HCT116 (cell line): Measurements from ENCODE around the gene CD99L2. TPM values are rescaled to one million over a fixed set of nuclear protein-coding genes. Genes with fewer than 3 reads are reported as not detected.

Source experiments
- ATAC-seq: fragments of 200-7000 bp; cut with Tn5 transposase; 2 replicates; pipeline ENCODE4 v1.9.1; 2020; ENCODE audit warnings: mild to moderate bottlenecking, moderate library complexity
- BruUV-seq: library from RNA; stranded (reverse); fragments of 400-500 nt; replicated peaks from 2 replicates; lab custom pipeline; 2021; lab: Mats Ljungman, UMichigan
- CTCF ChIA-PET: fragments of 300-600 bp; sonication (Branson Sonifier 250); formaldehyde crosslinking; loops from one replicate; lab custom pipeline; 2021; ENCODE audit warnings: antibody characterized with exemption; lab: Charles Lee
- POLR2A ChIA-PET: fragments of 300-600, 350-600 bp; sonication (Branson Sonifier 250); formaldehyde crosslinking; loops from one replicate; lab custom pipeline; 2021; ENCODE audit warnings: antibody characterized with exemption; lab: Charles Lee
- RAD21 ChIA-PET, 2 experiments: fragments of 300-600 bp; sonication (Branson Sonifier 250); formaldehyde crosslinking; loops; one replicate each; lab custom pipeline; 2023; ENCODE audit warnings: low total read pairs in 2 of 2; ENCODE audit not compliant: uncharacterized antibody in 2 of 2, unreplicated experiment in 2 of 2, low non-redundant PET in 1 of 2; lab: Charles Lee
- DNase-seq: peaks from one replicate; pipeline ENCODE4 v3.0.0-alpha.2; 2010; ENCODE audit warnings: low read depth, low spot score
- H2AFZ ChIP-seq: fragments of 200-600 bp; shearing (Covaris generic), sonication (generic); 2 replicates; pipeline ENCODE4 v1.6.1; 2017; ENCODE audit warnings: low read depth, mixed run types, mixed read lengths, antibody characterized with exemption, low read length; ENCODE audit not compliant: poor library complexity, severe bottlenecking
- H3K27ac ChIP-seq: 2 replicates; pipeline ENCODE4 v1.5.1; 2012; ENCODE audit warnings: low read depth, low read length
- H3K27me3 ChIP-seq: fragments of 200-600 bp; sonication (generic); 2 replicates; pipeline ENCODE4 v1.6.1; 2016; ENCODE audit warnings: mixed run types, low read length, mixed read lengths; ENCODE audit not compliant: insufficient read depth
- H3K36me3 ChIP-seq, 2 experiments: fragments of 200-500 bp in 1 of 2; fragments of 200-600 bp in 1 of 2; sonication (Bioruptor generic) in 1 of 2; sonication (generic) in 1 of 2; 2 replicates each; pipeline versions ENCODE4 v1.5.1 to v1.6.1; 2014 to 2016; ENCODE audit warnings: low read length in 2 of 2, inconsistent platforms in 1 of 2, mixed read lengths in 1 of 2, mixed run types in 1 of 2; ENCODE audit not compliant: insufficient read depth in 2 of 2, control insufficient read depth in 1 of 2
- H3K4me1 ChIP-seq, 2 experiments: fragments of 200-600 bp in 1 of 2; sonication (generic) in 1 of 2; 2 replicates each; pipeline versions ENCODE4 v1.5.1 to v1.6.1; 2012 to 2017; ENCODE audit warnings: low read length in 2 of 2, inconsistent platforms in 1 of 2, mild to moderate bottlenecking in 1 of 2, mixed read lengths in 1 of 2, mixed run types in 1 of 2, moderate library complexity in 1 of 2; ENCODE audit not compliant: insufficient read depth in 2 of 2, control insufficient read depth in 1 of 2
- H3K4me2 ChIP-seq: fragments of 200-600 bp; sonication (generic); 2 replicates; pipeline ENCODE4 v1.6.1; 2017; ENCODE audit warnings: mixed run types, low read length, mixed read lengths
- H3K4me3 ChIP-seq, 2 experiments: fragments of 200-600 bp in 1 of 2; sonication (generic) in 1 of 2; replicated peaks in 1 of 2; 2 replicates each; pipeline ENCODE4 v1.5.1; 2011 to 2016; ENCODE audit warnings: low read length in 2 of 2, control low read depth in 1 of 2, low read depth in 1 of 2, mild to moderate bottlenecking in 1 of 2, mixed read lengths in 1 of 2, mixed run types in 1 of 2
- H3K79me2 ChIP-seq: fragments of 200-600 bp; sonication (generic); 2 replicates; pipeline ENCODE4 v1.6.1; 2017; ENCODE audit warnings: mild to moderate bottlenecking, mixed run types, low read length, moderate library complexity, mixed read lengths; ENCODE audit not compliant: insufficient read depth
- H3K9ac ChIP-seq: fragments of 200-600 bp; sonication (generic); 2 replicates; pipeline ENCODE4 v1.6.1; 2016; ENCODE audit warnings: low read length, mixed read lengths
- H3K9me2 ChIP-seq: fragments of 200-600 bp; sonication (generic), shearing (Covaris generic); 2 replicates; pipeline ENCODE4 v1.6.1; 2017; ENCODE audit warnings: mixed run types, mild to moderate bottlenecking, moderate library complexity; ENCODE audit not compliant: insufficient read depth
- H3K9me3 ChIP-seq, 2 experiments: fragments of 200-500 bp in 1 of 2; fragments of 200-600 bp in 1 of 2; sonication (Bioruptor generic) in 1 of 2; sonication (generic) in 1 of 2; 2 replicates each; pipeline ENCODE4 v1.6.1; 2014 to 2017; ENCODE audit warnings: low read length in 2 of 2, mixed read lengths in 2 of 2, inconsistent platforms in 1 of 2, low read depth in 1 of 2, mild to moderate bottlenecking in 1 of 2, mixed run types in 1 of 2, moderate library complexity in 1 of 2; ENCODE audit not compliant: control insufficient read depth in 1 of 2, insufficient read depth in 1 of 2
- H4K20me1 ChIP-seq: fragments of 200-600 bp; sonication (generic), shearing (Covaris generic); 2 replicates; pipeline ENCODE4 v1.6.1; 2017; ENCODE audit warnings: mixed run types, mild to moderate bottlenecking, moderate library complexity; ENCODE audit not compliant: insufficient read depth
- CBX3 ChIP-seq: IDR thresholded peaks from 2 replicates; pipeline ENCODE4 v1.6.1; 2012; ENCODE audit warnings: low read depth
- EZH2 ChIP-seq: fragments of 200-600 bp; sonication (generic); IDR thresholded peaks from 2 replicates; pipeline ENCODE4 v1.6.1; 2017; ENCODE audit warnings: antibody characterized with exemption, mixed run types
- EZH2phosphoT487 ChIP-seq: fragments of 200-600 bp; IDR thresholded peaks from 2 replicates; pipeline ENCODE4 v1.6.1; 2018; ENCODE audit warnings: antibody characterized with exemption, borderline replicate concordance
- JUND ChIP-seq: IDR thresholded peaks from 2 replicates; pipeline ENCODE4 v1.6.1; 2012
- POLR2AphosphoS5 ChIP-seq: IDR thresholded peaks from 2 replicates; pipeline ENCODE4 v1.6.1; 2011; ENCODE audit warnings: mild to moderate bottlenecking, low read depth, low read length, moderate library complexity
- SIN3A ChIP-seq: IDR thresholded peaks from 2 replicates; pipeline ENCODE4 v1.6.1; 2012; ENCODE audit warnings: low read depth
- SP1 ChIP-seq: IDR thresholded peaks from 2 replicates; pipeline ENCODE4 v1.6.1; 2012; ENCODE audit warnings: low read depth
- SRF ChIP-seq: IDR thresholded peaks from 2 replicates; pipeline ENCODE4 v1.6.1; 2012; ENCODE audit warnings: low read depth
- ZFX ChIP-seq: fragments of 450-650 bp; IDR thresholded peaks from 2 replicates; pipeline ENCODE4 v1.6.1; 2017
- ZNF274 ChIP-seq: fragments of 200-500 bp; sonication (Bioruptor generic); IDR thresholded peaks from 2 replicates; pipeline ENCODE4 v1.6.1; 2014; ENCODE audit warnings: mild to moderate bottlenecking, low read depth, low read length, inconsistent platforms
- intact Hi-C: fragments of 100-400 bp; cut with micrococcal nuclease; formaldehyde crosslinking; loops from 2 replicates; pipeline ENCODE4 v1.10.0; 2022
- total RNA-seq: library from RNA; stranded (reverse); gene quantifications from one replicate; pipeline ENCODE4 v1.2.1, GENCODE V29; 2021; ENCODE audit not compliant: unreplicated experiment
- TF ChIP-seq, protein P1 (sequence below), 3 experiments: fragments of 200-600 bp in 1 of 3; sonication (generic) in 1 of 3; IDR thresholded peaks in 2 of 3; conservative IDR thresholded peaks in 1 of 3; 2 replicates each; pipeline ENCODE4 v1.5.1; 2012 to 2017; ENCODE audit warnings: low read depth in 2 of 3, low read length in 2 of 3, antibody characterized with exemption in 1 of 3, borderline replicate concordance in 1 of 3, control low read depth in 1 of 3, mild to moderate bottlenecking in 1 of 3, mixed read lengths in 1 of 3, mixed run types in 1 of 3, moderate library complexity in 1 of 3; ENCODE audit not compliant: insufficient read depth in 1 of 3
- TF ChIP-seq, protein P2 (sequence below): IDR thresholded peaks from 2 replicates; pipeline ENCODE4 v1.6.1; 2011; ENCODE audit warnings: mild to moderate bottlenecking, low read length, moderate library complexity; ENCODE audit not compliant: insufficient replicate concordance; ENCODE audit errors: extremely low read depth

Gene CD99L2
- total RNA-seq, 1 experiment from 2014 or later: 6.2 TPM

DNA sequence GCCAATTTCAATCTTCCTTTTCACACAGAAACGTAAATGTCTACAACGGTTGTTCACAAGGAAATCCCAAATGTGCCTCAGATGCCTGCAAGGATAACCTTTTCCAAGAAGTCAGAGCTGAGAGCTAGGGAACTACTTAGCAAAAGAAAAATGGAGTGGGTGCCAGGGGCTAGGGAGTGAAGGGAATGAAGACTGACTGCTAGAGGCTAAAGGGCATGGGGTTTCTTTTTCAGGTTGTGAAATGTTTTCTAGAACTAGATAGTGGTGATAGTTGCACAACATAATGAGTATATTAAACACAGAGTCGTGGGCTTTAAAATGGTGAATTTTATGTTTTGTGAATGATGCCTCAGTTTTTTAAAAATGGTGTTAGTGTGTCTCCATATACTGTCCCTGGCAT is 53.4 kb downstream of the CD99L2 start:
- Histone ChIP-seq H3K4me1 (no peaks in the 10 kb centered on the region), H3K4me2 (no peak overlapping the region)
- ATAC-seq: no peak

More for the DNA sequence above, 53.4 kb downstream of the CD99L2 start:
- RAD21 ChIA-PET: no interaction called here
- Histone ChIP-seq H4K20me1 (no peaks in the 10 kb centered on the region), H3K9me3 (no peaks in the 10 kb centered on the region), H3K79me2 (no peaks in the 10 kb centered on the region), H3K4me3 (no peak overlapping the region), H2AFZ (no peak overlapping the region), H3K9ac (no peak overlapping the region), H3K9me2 (no peaks in the 10 kb centered on the region), H3K27ac (no peak overlapping the region), H3K36me3 (no peaks in the 10 kb centered on the region), H3K27me3 (no peaks in the 10 kb centered on the region)
- no TSS peak for BruUV-seq
- intact Hi-C loops: no loop called here
- TF ChIP-seq ZNF274 (no peak), SP1 (no peak), EZH2 (no peak), EZH2phosphoT487 (no peak), ZFX (no peak), JUND (no peak), POLR2AphosphoS5 (no peak), SIN3A (no peak), SRF (no peak), CBX3 (no peak)
- TF ChIP-seq, protein P1, sequence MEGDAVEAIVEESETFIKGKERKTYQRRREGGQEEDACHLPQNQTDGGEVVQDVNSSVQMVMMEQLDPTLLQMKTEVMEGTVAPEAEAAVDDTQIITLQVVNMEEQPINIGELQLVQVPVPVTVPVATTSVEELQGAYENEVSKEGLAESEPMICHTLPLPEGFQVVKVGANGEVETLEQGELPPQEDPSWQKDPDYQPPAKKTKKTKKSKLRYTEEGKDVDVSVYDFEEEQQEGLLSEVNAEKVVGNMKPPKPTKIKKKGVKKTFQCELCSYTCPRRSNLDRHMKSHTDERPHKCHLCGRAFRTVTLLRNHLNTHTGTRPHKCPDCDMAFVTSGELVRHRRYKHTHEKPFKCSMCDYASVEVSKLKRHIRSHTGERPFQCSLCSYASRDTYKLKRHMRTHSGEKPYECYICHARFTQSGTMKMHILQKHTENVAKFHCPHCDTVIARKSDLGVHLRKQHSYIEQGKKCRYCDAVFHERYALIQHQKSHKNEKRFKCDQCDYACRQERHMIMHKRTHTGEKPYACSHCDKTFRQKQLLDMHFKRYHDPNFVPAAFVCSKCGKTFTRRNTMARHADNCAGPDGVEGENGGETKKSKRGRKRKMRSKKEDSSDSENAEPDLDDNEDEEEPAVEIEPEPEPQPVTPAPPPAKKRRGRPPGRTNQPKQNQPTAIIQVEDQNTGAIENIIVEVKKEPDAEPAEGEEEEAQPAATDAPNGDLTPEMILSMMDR (IDR thresholded peaks at IDR 0.05 in 2 of 3, conservative IDR thresholded peaks at IDR 0.05 in 1 of 3; ENCODE audit: borderline replicate concordance in 1 of 3, insufficient read depth in 1 of 3, low read depth in 2 of 3, low read length in 2 of 3): no peak
- TF ChIP-seq, protein P2, sequence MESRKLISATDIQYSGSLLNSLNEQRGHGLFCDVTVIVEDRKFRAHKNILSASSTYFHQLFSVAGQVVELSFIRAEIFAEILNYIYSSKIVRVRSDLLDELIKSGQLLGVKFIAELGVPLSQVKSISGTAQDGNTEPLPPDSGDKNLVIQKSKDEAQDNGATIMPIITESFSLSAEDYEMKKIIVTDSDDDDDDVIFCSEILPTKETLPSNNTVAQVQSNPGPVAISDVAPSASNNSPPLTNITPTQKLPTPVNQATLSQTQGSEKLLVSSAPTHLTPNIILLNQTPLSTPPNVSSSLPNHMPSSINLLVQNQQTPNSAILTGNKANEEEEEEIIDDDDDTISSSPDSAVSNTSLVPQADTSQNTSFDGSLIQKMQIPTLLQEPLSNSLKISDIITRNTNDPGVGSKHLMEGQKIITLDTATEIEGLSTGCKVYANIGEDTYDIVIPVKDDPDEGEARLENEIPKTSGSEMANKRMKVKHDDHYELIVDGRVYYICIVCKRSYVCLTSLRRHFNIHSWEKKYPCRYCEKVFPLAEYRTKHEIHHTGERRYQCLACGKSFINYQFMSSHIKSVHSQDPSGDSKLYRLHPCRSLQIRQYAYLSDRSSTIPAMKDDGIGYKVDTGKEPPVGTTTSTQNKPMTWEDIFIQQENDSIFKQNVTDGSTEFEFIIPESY: no peak
- POLR2A ChIA-PET: no interaction called here
- CTCF ChIA-PET: no interaction called here
- DNase-seq: no peak
